ENCODE results near the gene PLEKHA1. TPM values are rescaled to one million over a fixed set of nuclear protein-coding genes. Genes with fewer than 3 reads are reported as not detected.

PLEKHA1 gene
- total and polyA plus RNA-seq, 2 donors from 2014 or later, result 19.5 to 168 TPM

GRCh38 chr10:122368502-122369254, 5.8 kb upstream of the PLEKHA1 start:
- Histone ChIP-seq H3K27me3 (ENCODE audit: control insufficient read depth, insufficient read depth, low read length) (no peaks in the 10 kb centered on the region), H3K9me3 (ENCODE audit: control insufficient read depth in 2 of 3, insufficient read depth in 1 of 3, low read length in 3 of 3) (no peaks in the 10 kb centered on the region), H3K36me3 (ENCODE audit: control insufficient read depth in 2 of 3, insufficient read depth in 3 of 3, low read length in 3 of 3) (no peaks in the 10 kb centered on the region), H3K4me1 (ENCODE audit: control insufficient read depth in 2 of 3, insufficient read depth in 2 of 3, low read depth in 1 of 3, low read length in 3 of 3) (no peaks in the 10 kb centered on the region), H3K4me3 (ENCODE audit: low read length in 3 of 3) (no peak overlapping the region), H3K27ac (ENCODE audit: low read depth in 2 of 2, low read length in 2 of 2) (no peak overlapping the region), H3K9ac (ENCODE audit: low read length in 3 of 3) (no peak overlapping the region)
- intact Hi-C loops (cut with DNase I), result no loop called here
- DNase-seq (peak in 2 of 5 donors; percentile 28 to 31), FAIRE-seq (no peak)
- no peak for TF ChIP-seq CTCF (IDR thresholded peaks at IDR 0.05; ENCODE audit: borderline replicate concordance, extremely low read depth, insufficient read depth)

GRCh38 chr10:122373108-122373507, 1.4 kb upstream of the PLEKHA1 start:
- no peak for TF ChIP-seq CTCF (IDR thresholded peaks at IDR 0.05; ENCODE audit: borderline replicate concordance, extremely low read depth, insufficient read depth)
- intact Hi-C loops (cut with DNase I), result no loop called here
- peak in 1 of 5 donors; percentile 49 for DNase-seq
- H3K27ac ChIP-seq (ENCODE audit: low read depth in 2 of 2, low read length in 2 of 2), result no peak overlapping the region
- no peak overlapping the region for H3K9ac ChIP-seq (ENCODE audit: low read length in 3 of 3)
- no peak for FAIRE-seq
- H3K9me3 ChIP-seq (ENCODE audit: control insufficient read depth in 2 of 3, insufficient read depth in 1 of 3, low read length in 3 of 3), result no peaks in the 10 kb centered on the region
- no peak overlapping the region for H3K4me3 ChIP-seq (ENCODE audit: low read length in 3 of 3)
- H3K4me1 ChIP-seq (ENCODE audit: control insufficient read depth in 2 of 3, insufficient read depth in 2 of 3, low read depth in 1 of 3, low read length in 3 of 3), result peaks cover 0 to 3% (median 0%) of the 10 kb centered on the region in 3 donors
- H3K36me3 ChIP-seq (ENCODE audit: control insufficient read depth in 2 of 3, insufficient read depth in 3 of 3, low read length in 3 of 3), result no peaks in the 10 kb centered on the region
- no peaks in the 10 kb centered on the region for H3K27me3 ChIP-seq (ENCODE audit: control insufficient read depth, insufficient read depth, low read length)

GRCh38 chr10:122373721-122374120, 787 bp upstream of the PLEKHA1 start:
- H3K36me3 ChIP-seq (ENCODE audit: control insufficient read depth in 2 of 3, insufficient read depth in 3 of 3, low read length in 3 of 3), result no peaks in the 10 kb centered on the region
- H3K9ac ChIP-seq (ENCODE audit: low read length in 3 of 3), result peak overlapping the region; percentile 72 to 88 (median 80)
- intact Hi-C loops (cut with DNase I), result no loop called here
- no peak for FAIRE-seq
- no peak for TF ChIP-seq CTCF (IDR thresholded peaks at IDR 0.05; ENCODE audit: borderline replicate concordance, extremely low read depth, insufficient read depth)
- H3K27ac ChIP-seq (ENCODE audit: low read depth in 2 of 2, low read length in 2 of 2), result peak overlapping the region; percentile 82 to 84
- H3K4me3 ChIP-seq (ENCODE audit: low read length in 3 of 3), result peak overlapping the region; percentile 84 to 96 (median 94)
- peaks cover 0 to 3% (median 0%) of the 10 kb centered on the region in 3 donors for H3K4me1 ChIP-seq (ENCODE audit: control insufficient read depth in 2 of 3, insufficient read depth in 2 of 3, low read depth in 1 of 3, low read length in 3 of 3)
- H3K27me3 ChIP-seq (ENCODE audit: control insufficient read depth, insufficient read depth, low read length), result no peaks in the 10 kb centered on the region
- H3K9me3 ChIP-seq (ENCODE audit: control insufficient read depth in 2 of 3, insufficient read depth in 1 of 3, low read length in 3 of 3), result no peaks in the 10 kb centered on the region
- DNase-seq, result peak in 3 of 5 donors; percentile 26 to 52 (median 50)
